ENCODE measurements around the gene AKR7A3. TPM values are rescaled to one million over a fixed set of nuclear protein-coding genes. Genes with fewer than 3 reads are reported as not detected.

AKR7A3 gene
- total RNA-seq, 4 donors from 2014 or later: 0.50 to 2.4 (median 2.0) TPM

GRCh38 chr1:19325958-19326747 is 37.6 kb upstream of the AKR7A3 start:
- H3K4me1 ChIP-seq: no peaks in the 10 kb centered on the region
- no peaks in the 10 kb centered on the region for H3K9me3 ChIP-seq
- H3K4me3 ChIP-seq: no peak overlapping the region
- H3K36me3 ChIP-seq: peaks cover 29 to 86% (median 32%) of the 10 kb centered on the region in 3 donors
- intact Hi-C loops (cut with DNase I): no loop called here
- no peak for DNase-seq
- no peak overlapping the region for H3K27ac ChIP-seq
- H3K27me3 ChIP-seq: no peaks in the 10 kb centered on the region
- TF ChIP-seq, protein P1, sequence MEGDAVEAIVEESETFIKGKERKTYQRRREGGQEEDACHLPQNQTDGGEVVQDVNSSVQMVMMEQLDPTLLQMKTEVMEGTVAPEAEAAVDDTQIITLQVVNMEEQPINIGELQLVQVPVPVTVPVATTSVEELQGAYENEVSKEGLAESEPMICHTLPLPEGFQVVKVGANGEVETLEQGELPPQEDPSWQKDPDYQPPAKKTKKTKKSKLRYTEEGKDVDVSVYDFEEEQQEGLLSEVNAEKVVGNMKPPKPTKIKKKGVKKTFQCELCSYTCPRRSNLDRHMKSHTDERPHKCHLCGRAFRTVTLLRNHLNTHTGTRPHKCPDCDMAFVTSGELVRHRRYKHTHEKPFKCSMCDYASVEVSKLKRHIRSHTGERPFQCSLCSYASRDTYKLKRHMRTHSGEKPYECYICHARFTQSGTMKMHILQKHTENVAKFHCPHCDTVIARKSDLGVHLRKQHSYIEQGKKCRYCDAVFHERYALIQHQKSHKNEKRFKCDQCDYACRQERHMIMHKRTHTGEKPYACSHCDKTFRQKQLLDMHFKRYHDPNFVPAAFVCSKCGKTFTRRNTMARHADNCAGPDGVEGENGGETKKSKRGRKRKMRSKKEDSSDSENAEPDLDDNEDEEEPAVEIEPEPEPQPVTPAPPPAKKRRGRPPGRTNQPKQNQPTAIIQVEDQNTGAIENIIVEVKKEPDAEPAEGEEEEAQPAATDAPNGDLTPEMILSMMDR (IDR thresholded peaks at IDR 0.05): no peak
- no peak for TF ChIP-seq POLR2A (IDR thresholded peaks at IDR 0.05)
- 70 to 90% methylated on average over 7 to 13 of the region's 32 CpGs for WGBS, 2 donors

DNA sequence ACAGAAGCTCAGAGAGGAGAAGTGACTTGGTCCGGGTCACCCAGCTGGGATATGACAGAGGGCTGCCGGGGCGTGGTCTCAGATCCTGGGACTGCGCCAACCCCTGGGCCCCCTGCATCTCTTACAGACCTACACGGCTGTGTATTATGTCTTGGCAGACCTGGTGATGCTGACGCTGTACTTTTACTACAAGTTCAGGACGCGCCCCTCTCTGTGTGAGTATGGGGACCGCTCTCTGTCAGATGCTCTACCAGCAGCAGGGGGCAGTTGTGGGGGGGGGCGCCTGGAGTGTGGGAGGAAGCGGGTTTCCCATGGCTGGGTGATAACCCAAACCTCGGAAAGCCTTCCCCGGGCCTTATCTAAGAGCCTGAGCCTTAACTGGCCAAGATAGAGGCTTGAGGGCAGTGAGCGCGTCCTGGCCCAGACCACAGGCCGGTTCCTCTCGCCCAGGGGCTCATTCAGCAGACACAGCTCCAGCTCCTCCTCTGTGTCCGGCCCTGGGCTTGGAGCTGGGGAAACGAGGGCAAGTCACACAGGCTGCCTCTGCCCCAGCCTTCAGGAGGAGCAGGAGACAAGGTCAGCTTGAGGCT is 36.9 kb upstream of the AKR7A3 start:
- intact Hi-C loops (cut with DNase I): no loop called here

DNA sequence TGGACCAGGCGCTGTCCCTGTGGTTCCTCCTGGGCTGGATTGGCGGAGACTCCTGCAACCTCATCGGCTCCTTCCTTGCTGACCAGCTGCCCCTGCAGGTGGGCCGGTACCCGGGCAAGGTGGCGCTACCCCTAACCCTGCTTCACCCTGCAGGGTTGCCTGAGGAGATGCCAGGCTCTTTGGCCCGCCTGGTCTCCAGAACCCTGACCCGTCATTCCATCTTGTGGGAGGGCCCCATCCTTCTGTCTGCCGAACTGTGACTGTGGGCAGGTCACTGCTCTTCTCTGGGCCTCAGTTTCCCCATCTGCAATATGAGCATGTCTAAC is 36.1 kb upstream of the AKR7A3 start:
- WGBS, 2 donors: 99% methylated on average over 8 of the region's 9 CpGs; no CpG with 5 or more reads in 1 of the 2 donors
- Histone ChIP-seq H3K27ac (no peak overlapping the region), H3K4me1 (no peaks in the 10 kb centered on the region), H3K36me3 (peaks cover 29 to 86% (median 32%) of the 10 kb centered on the region in 3 donors), H3K4me3 (no peak overlapping the region), H3K27me3 (no peaks in the 10 kb centered on the region), H3K9me3 (no peaks in the 10 kb centered on the region)
- TF ChIP-seq, protein P1 (IDR thresholded peaks at IDR 0.05): no peak
- TF ChIP-seq POLR2A (IDR thresholded peaks at IDR 0.05): no peak
- no peak for DNase-seq
- intact Hi-C loops (cut with DNase I): no loop called here

More for the DNA sequence above, 36.9 kb upstream of the AKR7A3 start:
- Histone ChIP-seq H3K4me3 (no peak overlapping the region), H3K4me1 (no peaks in the 10 kb centered on the region), H3K27ac (no peak overlapping the region), H3K36me3 (peaks cover 29 to 86% (median 32%) of the 10 kb centered on the region in 3 donors), H3K9me3 (no peaks in the 10 kb centered on the region), H3K27me3 (no peaks in the 10 kb centered on the region)
- TF ChIP-seq POLR2A (IDR thresholded peaks at IDR 0.05): no peak
- TF ChIP-seq, protein P1 (IDR thresholded peaks at IDR 0.05): no peak
- no peak for DNase-seq
- 67 to 100% methylated on average over 3 to 6 of the region's 19 CpGs for WGBS, 2 donors

GRCh38 chr1:19323987-19324664 is 35.6 kb upstream of the AKR7A3 start:
- H3K36me3 ChIP-seq: peaks cover 29 to 84% (median 32%) of the 10 kb centered on the region in 3 donors
- no peaks in the 10 kb centered on the region for H3K4me1 ChIP-seq
- H3K9me3 ChIP-seq: no peaks in the 10 kb centered on the region
- WGBS, 2 donors: 93 to 94% methylated on average over 3 to 6 of the region's 23 CpGs
- intact Hi-C loops (cut with DNase I): no loop called here
- no peaks in the 10 kb centered on the region for H3K27me3 ChIP-seq
- no peak overlapping the region for H3K4me3 ChIP-seq
- DNase-seq: no peak
- no peak overlapping the region for H3K27ac ChIP-seq
- no peak for TF ChIP-seq POLR2A (IDR thresholded peaks at IDR 0.05)
- TF ChIP-seq, protein P1 (IDR thresholded peaks at IDR 0.05): no peak

DNA sequence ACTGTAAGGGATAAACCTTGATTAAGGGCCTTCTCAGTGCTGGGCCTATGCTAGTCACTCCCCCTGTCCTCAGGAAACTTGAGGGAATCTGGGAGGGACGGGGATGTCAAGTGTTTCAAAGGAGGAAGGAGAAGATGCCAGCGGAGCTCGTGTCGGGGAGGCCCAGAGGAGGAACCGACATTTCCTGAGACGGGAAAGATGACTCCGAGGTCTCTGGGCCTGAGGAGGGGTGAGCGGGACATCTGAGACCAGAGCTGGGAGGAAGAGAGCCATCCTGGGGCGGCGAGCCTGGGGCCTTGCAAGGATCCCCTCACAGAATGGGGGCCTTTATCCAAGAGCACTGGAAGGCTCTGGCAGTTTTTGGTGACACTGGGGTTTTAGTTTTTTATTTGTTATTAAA is 33.9 kb upstream of the AKR7A3 start:
- WGBS, 2 donors: 71 to 78% methylated on average over 9 to 10 of the region's 10 CpGs
- Histone ChIP-seq H3K9me3 (no peaks in the 10 kb centered on the region), H3K4me1 (no peaks in the 10 kb centered on the region), H3K36me3 (peaks cover 24 to 84% (median 29%) of the 10 kb centered on the region in 3 donors), H3K27me3 (no peaks in the 10 kb centered on the region), H3K4me3 (no peak overlapping the region), H3K27ac (no peak overlapping the region)
- DNase-seq: no peak
- intact Hi-C loops (cut with DNase I): no loop called here
- TF ChIP-seq POLR2A (IDR thresholded peaks at IDR 0.05): no peak
- TF ChIP-seq, protein P1 (IDR thresholded peaks at IDR 0.05): no peak
